Astrocyte (in vitro differentiated cells and primary cell): Measurements from ENCODE around the gene NCKAP1.

Experiments used
- EZH2 ChIP-seq: IDR thresholded peaks from 2 replicates; pipeline ENCODE4 v1.6.1; 2012; ENCODE audit warnings: mild to moderate bottlenecking, low read length, inconsistent platforms; ENCODE audit not compliant: insufficient read depth
- TF ChIP-seq, protein P1 (sequence below): IDR thresholded peaks from 2 replicates; pipeline ENCODE4 v1.5.1; 2011; ENCODE audit warnings: low read depth, mild to moderate bottlenecking, inconsistent platforms, low read length, moderate library complexity; ENCODE audit not compliant: insufficient read depth

- TF ChIP-seq, protein P1, sequence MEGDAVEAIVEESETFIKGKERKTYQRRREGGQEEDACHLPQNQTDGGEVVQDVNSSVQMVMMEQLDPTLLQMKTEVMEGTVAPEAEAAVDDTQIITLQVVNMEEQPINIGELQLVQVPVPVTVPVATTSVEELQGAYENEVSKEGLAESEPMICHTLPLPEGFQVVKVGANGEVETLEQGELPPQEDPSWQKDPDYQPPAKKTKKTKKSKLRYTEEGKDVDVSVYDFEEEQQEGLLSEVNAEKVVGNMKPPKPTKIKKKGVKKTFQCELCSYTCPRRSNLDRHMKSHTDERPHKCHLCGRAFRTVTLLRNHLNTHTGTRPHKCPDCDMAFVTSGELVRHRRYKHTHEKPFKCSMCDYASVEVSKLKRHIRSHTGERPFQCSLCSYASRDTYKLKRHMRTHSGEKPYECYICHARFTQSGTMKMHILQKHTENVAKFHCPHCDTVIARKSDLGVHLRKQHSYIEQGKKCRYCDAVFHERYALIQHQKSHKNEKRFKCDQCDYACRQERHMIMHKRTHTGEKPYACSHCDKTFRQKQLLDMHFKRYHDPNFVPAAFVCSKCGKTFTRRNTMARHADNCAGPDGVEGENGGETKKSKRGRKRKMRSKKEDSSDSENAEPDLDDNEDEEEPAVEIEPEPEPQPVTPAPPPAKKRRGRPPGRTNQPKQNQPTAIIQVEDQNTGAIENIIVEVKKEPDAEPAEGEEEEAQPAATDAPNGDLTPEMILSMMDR = no peak
- TF ChIP-seq EZH2 = no peak
These were observed 87.7 kb downstream of the NCKAP1 start for GRCh38 chr2:182950546-182950945.
